HCT116 (cell line): ENCODE data around the gene CERS3. TPM values are rescaled to one million over a fixed set of nuclear protein-coding genes. Genes with fewer than 3 reads are reported as not detected.

ENCODE experiments used
- ATAC-seq: fragments of 200-7000 bp; cut with Tn5 transposase; 2 replicates; pipeline ENCODE4 v1.9.1; 2020; ENCODE audit warnings: mild to moderate bottlenecking, moderate library complexity
- BruUV-seq: library from RNA; stranded (reverse); fragments of 400-500 nt; replicated peaks from 2 replicates; lab custom pipeline; 2021; lab: Mats Ljungman, UMichigan
- CTCF ChIA-PET: fragments of 300-600 bp; sonication (Branson Sonifier 250); formaldehyde crosslinking; loops from one replicate; lab custom pipeline; 2021; ENCODE audit warnings: antibody characterized with exemption; lab: Charles Lee
- POLR2A ChIA-PET: fragments of 300-600, 350-600 bp; sonication (Branson Sonifier 250); formaldehyde crosslinking; loops from one replicate; lab custom pipeline; 2021; ENCODE audit warnings: antibody characterized with exemption; lab: Charles Lee
- RAD21 ChIA-PET, 2 experiments: fragments of 300-600 bp; sonication (Branson Sonifier 250); formaldehyde crosslinking; loops; one replicate each; lab custom pipeline; 2023; ENCODE audit warnings: low total read pairs in 2 of 2; ENCODE audit not compliant: uncharacterized antibody in 2 of 2, unreplicated experiment in 2 of 2, low non-redundant PET in 1 of 2; lab: Charles Lee
- DNase-seq: peaks from one replicate; pipeline ENCODE4 v3.0.0-alpha.2; 2010; ENCODE audit warnings: low read depth, low spot score
- H2AFZ ChIP-seq: fragments of 200-600 bp; shearing (Covaris generic), sonication (generic); 2 replicates; pipeline ENCODE4 v1.6.1; 2017; ENCODE audit warnings: low read depth, mixed run types, mixed read lengths, antibody characterized with exemption, low read length; ENCODE audit not compliant: poor library complexity, severe bottlenecking
- H3K27ac ChIP-seq: 2 replicates; pipeline ENCODE4 v1.5.1; 2012; ENCODE audit warnings: low read depth, low read length
- H3K27me3 ChIP-seq: fragments of 200-600 bp; sonication (generic); 2 replicates; pipeline ENCODE4 v1.6.1; 2016; ENCODE audit warnings: mixed run types, low read length, mixed read lengths; ENCODE audit not compliant: insufficient read depth
- H3K36me3 ChIP-seq, 2 experiments: fragments of 200-500 bp in 1 of 2; fragments of 200-600 bp in 1 of 2; sonication (Bioruptor generic) in 1 of 2; sonication (generic) in 1 of 2; 2 replicates each; pipeline versions ENCODE4 v1.5.1 to v1.6.1; 2014 to 2016; ENCODE audit warnings: low read length in 2 of 2, inconsistent platforms in 1 of 2, mixed read lengths in 1 of 2, mixed run types in 1 of 2; ENCODE audit not compliant: insufficient read depth in 2 of 2, control insufficient read depth in 1 of 2
- H3K4me1 ChIP-seq, 2 experiments: fragments of 200-600 bp in 1 of 2; sonication (generic) in 1 of 2; 2 replicates each; pipeline versions ENCODE4 v1.5.1 to v1.6.1; 2012 to 2017; ENCODE audit warnings: low read length in 2 of 2, inconsistent platforms in 1 of 2, mild to moderate bottlenecking in 1 of 2, mixed read lengths in 1 of 2, mixed run types in 1 of 2, moderate library complexity in 1 of 2; ENCODE audit not compliant: insufficient read depth in 2 of 2, control insufficient read depth in 1 of 2
- H3K4me2 ChIP-seq: fragments of 200-600 bp; sonication (generic); 2 replicates; pipeline ENCODE4 v1.6.1; 2017; ENCODE audit warnings: mixed run types, low read length, mixed read lengths
- H3K4me3 ChIP-seq, 2 experiments: fragments of 200-600 bp in 1 of 2; sonication (generic) in 1 of 2; replicated peaks in 1 of 2; 2 replicates each; pipeline ENCODE4 v1.5.1; 2011 to 2016; ENCODE audit warnings: low read length in 2 of 2, control low read depth in 1 of 2, low read depth in 1 of 2, mild to moderate bottlenecking in 1 of 2, mixed read lengths in 1 of 2, mixed run types in 1 of 2
- H3K79me2 ChIP-seq: fragments of 200-600 bp; sonication (generic); 2 replicates; pipeline ENCODE4 v1.6.1; 2017; ENCODE audit warnings: mild to moderate bottlenecking, mixed run types, low read length, moderate library complexity, mixed read lengths; ENCODE audit not compliant: insufficient read depth
- H3K9ac ChIP-seq: fragments of 200-600 bp; sonication (generic); 2 replicates; pipeline ENCODE4 v1.6.1; 2016; ENCODE audit warnings: low read length, mixed read lengths
- H3K9me2 ChIP-seq: fragments of 200-600 bp; sonication (generic), shearing (Covaris generic); 2 replicates; pipeline ENCODE4 v1.6.1; 2017; ENCODE audit warnings: mixed run types, mild to moderate bottlenecking, moderate library complexity; ENCODE audit not compliant: insufficient read depth
- H3K9me3 ChIP-seq, 2 experiments: fragments of 200-500 bp in 1 of 2; fragments of 200-600 bp in 1 of 2; sonication (Bioruptor generic) in 1 of 2; sonication (generic) in 1 of 2; 2 replicates each; pipeline ENCODE4 v1.6.1; 2014 to 2017; ENCODE audit warnings: low read length in 2 of 2, mixed read lengths in 2 of 2, inconsistent platforms in 1 of 2, low read depth in 1 of 2, mild to moderate bottlenecking in 1 of 2, mixed run types in 1 of 2, moderate library complexity in 1 of 2; ENCODE audit not compliant: control insufficient read depth in 1 of 2, insufficient read depth in 1 of 2
- H4K20me1 ChIP-seq: fragments of 200-600 bp; sonication (generic), shearing (Covaris generic); 2 replicates; pipeline ENCODE4 v1.6.1; 2017; ENCODE audit warnings: mixed run types, mild to moderate bottlenecking, moderate library complexity; ENCODE audit not compliant: insufficient read depth
- CBX3 ChIP-seq: IDR thresholded peaks from 2 replicates; pipeline ENCODE4 v1.6.1; 2012; ENCODE audit warnings: low read depth
- CEBPB ChIP-seq: IDR thresholded peaks from 2 replicates; pipeline ENCODE4 v1.6.1; 2012; ENCODE audit warnings: low read depth
- ELF1 ChIP-seq: IDR thresholded peaks from 2 replicates; pipeline ENCODE4 v1.6.1; 2012; ENCODE audit warnings: low read depth, borderline replicate concordance
- EZH2 ChIP-seq: fragments of 200-600 bp; sonication (generic); IDR thresholded peaks from 2 replicates; pipeline ENCODE4 v1.6.1; 2017; ENCODE audit warnings: antibody characterized with exemption, mixed run types
- JUND ChIP-seq: IDR thresholded peaks from 2 replicates; pipeline ENCODE4 v1.6.1; 2012
- RAD21 ChIP-seq: IDR thresholded peaks from 2 replicates; pipeline ENCODE4 v1.6.1; 2012; ENCODE audit warnings: low read depth, mild to moderate bottlenecking
- SIN3A ChIP-seq: IDR thresholded peaks from 2 replicates; pipeline ENCODE4 v1.6.1; 2012; ENCODE audit warnings: low read depth
- TCF7L2 ChIP-seq: IDR thresholded peaks from 2 replicates; pipeline ENCODE4 v1.7.0; 2011; ENCODE audit warnings: borderline replicate concordance, inconsistent platforms; ENCODE audit not compliant: insufficient read depth, insufficient read length; ENCODE audit errors: extremely low read depth
- YY1 ChIP-seq: IDR thresholded peaks from 2 replicates; pipeline ENCODE4 v1.6.1; 2011; ENCODE audit warnings: low read length, low read depth, moderate library complexity, mild to moderate bottlenecking; ENCODE audit not compliant: insufficient replicate concordance; ENCODE audit errors: extremely low read depth
- ZFX ChIP-seq: fragments of 450-650 bp; IDR thresholded peaks from 2 replicates; pipeline ENCODE4 v1.6.1; 2017
- ZNF274 ChIP-seq: fragments of 200-500 bp; sonication (Bioruptor generic); IDR thresholded peaks from 2 replicates; pipeline ENCODE4 v1.6.1; 2014; ENCODE audit warnings: mild to moderate bottlenecking, low read depth, low read length, inconsistent platforms
- intact Hi-C: fragments of 100-400 bp; cut with micrococcal nuclease; formaldehyde crosslinking; loops from 2 replicates; pipeline ENCODE4 v1.10.0; 2022
- total RNA-seq: library from RNA; stranded (reverse); gene quantifications from one replicate; pipeline ENCODE4 v1.2.1, GENCODE V29; 2021; ENCODE audit not compliant: unreplicated experiment
- TF ChIP-seq, protein P1 (sequence below): IDR thresholded peaks from 2 replicates; pipeline ENCODE4 v1.6.1; 2012
- TF ChIP-seq, protein P2 (sequence below): IDR thresholded peaks from 2 replicates; pipeline ENCODE4 v1.6.1; 2011; ENCODE audit warnings: mild to moderate bottlenecking, low read length, moderate library complexity; ENCODE audit not compliant: insufficient replicate concordance; ENCODE audit errors: extremely low read depth
- TF ChIP-seq, protein P3 (sequence below): IDR thresholded peaks from 2 replicates; pipeline ENCODE4 v1.6.1; 2012

Gene CERS3
- total RNA-seq, 1 experiment from 2014 or later: not detected

DNA sequence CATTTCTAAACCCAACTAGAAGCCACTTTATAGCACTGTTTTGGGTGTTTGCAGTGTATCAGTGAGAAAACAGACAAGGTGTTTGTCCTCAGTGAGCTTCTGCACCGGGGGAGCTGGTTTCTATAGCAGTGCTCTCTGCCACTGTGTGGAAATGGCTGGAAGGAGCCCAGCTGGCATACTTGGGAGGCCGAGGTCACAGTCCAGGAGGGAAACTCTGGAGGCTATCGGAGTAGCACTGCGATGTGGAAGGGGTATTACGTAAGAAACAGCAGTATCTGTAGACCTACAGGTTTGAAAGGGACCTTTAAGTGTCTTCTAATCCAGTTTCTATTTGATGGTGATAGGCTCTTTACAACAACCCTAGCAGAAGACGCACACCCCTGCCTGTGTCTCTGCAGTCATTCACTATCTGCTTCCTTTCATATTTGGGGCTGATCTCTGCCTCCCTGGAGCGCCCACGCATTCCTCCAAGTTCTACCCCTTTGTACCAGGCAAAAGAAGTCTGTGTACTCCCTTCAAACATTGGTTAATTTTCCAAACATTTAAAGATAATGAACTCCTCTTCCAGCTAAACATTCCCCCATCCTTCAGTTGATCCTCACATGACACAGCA is 99.5 kb downstream of the CERS3 start:
- intact Hi-C loops: no loop called here
- Histone ChIP-seq H3K27me3 (no peaks in the 10 kb centered on the region), H4K20me1 (no peaks in the 10 kb centered on the region), H2AFZ (no peak overlapping the region), H3K27ac (no peak overlapping the region), H3K4me2 (no peak overlapping the region), H3K79me2 (no peaks in the 10 kb centered on the region), H3K9me2 (no peaks in the 10 kb centered on the region), H3K4me3 (no peak overlapping the region), H3K9me3 (no peaks in the 10 kb centered on the region), H3K36me3 (no peaks in the 10 kb centered on the region), H3K4me1 (no peaks in the 10 kb centered on the region), H3K9ac (no peak overlapping the region)
- ChIA-PET CTCF (interaction anchor here (1.8 kb wide), 1 partner anchor 79 kb away, joined by 3 read pairs; no protein-coding TSS in a partner anchor), POLR2A (no interaction called here), RAD21 (no interaction called here)
- DNase-seq (no peak), ATAC-seq (no peak)
- BruUV-seq: no TSS peak
- TF ChIP-seq SIN3A: no peak
- TF ChIP-seq JUND: no peak
- TF ChIP-seq ZNF274: no peak
- no peak for TF ChIP-seq ELF1
- no peak for TF ChIP-seq TCF7L2
- TF ChIP-seq CEBPB: no peak
- no peak for TF ChIP-seq RAD21
- TF ChIP-seq EZH2: no peak
- TF ChIP-seq, protein P1, sequence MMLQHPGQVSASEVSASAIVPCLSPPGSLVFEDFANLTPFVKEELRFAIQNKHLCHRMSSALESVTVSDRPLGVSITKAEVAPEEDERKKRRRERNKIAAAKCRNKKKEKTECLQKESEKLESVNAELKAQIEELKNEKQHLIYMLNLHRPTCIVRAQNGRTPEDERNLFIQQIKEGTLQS: no peak
- TF ChIP-seq YY1: no peak
- TF ChIP-seq, protein P2, sequence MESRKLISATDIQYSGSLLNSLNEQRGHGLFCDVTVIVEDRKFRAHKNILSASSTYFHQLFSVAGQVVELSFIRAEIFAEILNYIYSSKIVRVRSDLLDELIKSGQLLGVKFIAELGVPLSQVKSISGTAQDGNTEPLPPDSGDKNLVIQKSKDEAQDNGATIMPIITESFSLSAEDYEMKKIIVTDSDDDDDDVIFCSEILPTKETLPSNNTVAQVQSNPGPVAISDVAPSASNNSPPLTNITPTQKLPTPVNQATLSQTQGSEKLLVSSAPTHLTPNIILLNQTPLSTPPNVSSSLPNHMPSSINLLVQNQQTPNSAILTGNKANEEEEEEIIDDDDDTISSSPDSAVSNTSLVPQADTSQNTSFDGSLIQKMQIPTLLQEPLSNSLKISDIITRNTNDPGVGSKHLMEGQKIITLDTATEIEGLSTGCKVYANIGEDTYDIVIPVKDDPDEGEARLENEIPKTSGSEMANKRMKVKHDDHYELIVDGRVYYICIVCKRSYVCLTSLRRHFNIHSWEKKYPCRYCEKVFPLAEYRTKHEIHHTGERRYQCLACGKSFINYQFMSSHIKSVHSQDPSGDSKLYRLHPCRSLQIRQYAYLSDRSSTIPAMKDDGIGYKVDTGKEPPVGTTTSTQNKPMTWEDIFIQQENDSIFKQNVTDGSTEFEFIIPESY: no peak
- TF ChIP-seq, protein P3, sequence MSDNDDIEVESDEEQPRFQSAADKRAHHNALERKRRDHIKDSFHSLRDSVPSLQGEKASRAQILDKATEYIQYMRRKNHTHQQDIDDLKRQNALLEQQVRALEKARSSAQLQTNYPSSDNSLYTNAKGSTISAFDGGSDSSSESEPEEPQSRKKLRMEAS: no peak
- no peak for TF ChIP-seq CBX3
- TF ChIP-seq ZFX: no peak
